Fibroblast of lung (primary cell): ENCODE results near the gene TSHZ2.

ENCODE experiments used
- CTCF ChIP-seq, 2 donors: IDR thresholded peaks in 1 of 2; conservative IDR thresholded peaks in 1 of 2; 1 replicate in 1 of 2; 2 replicates in 1 of 2; pipeline ENCODE4 v1.5.1; 2011 to 2012; ENCODE audit warnings: low read length in 2 of 2, control low read depth in 1 of 2, inconsistent platforms in 1 of 2, low read depth in 1 of 2, mild to moderate bottlenecking in 1 of 2
- EZH2 ChIP-seq: IDR thresholded peaks from 2 replicates; pipeline ENCODE4 v1.5.1; 2012; ENCODE audit warnings: low read length, control low read depth, mild to moderate bottlenecking; ENCODE audit errors: missing control alignments

DNA sequence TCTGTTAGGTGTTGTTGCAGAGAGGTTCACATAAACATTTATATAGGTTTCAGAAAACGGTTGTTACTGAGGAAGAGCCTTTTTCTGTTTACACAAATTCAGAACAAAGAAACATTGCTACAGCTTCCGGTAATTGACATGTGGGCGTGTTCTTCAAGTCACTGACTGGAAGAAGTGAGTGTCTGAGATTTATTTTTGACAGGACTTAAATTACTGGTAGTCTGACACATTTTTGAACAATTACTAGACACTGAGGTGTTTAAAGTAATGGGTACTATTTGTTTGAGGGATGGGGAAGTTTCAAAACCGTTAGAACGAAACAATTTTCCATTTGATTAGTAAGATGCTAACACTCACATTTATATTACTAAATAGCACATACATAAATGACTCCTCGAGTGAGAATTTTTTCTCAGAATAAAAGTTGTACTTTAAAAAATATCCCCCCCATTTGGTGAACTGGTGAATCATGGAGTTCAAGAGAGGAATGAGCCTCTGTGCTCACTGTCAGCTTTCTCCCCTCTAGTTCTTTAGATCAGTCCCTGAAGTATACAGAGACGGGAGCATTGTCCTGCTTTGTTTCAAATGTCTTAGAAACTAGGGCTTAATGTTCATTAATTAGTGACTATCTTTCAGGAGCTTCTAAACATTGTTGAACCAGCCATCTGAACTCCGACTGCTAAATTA lies 98.7 kb downstream of the TSHZ2 start:
- TF ChIP-seq CTCF (conservative IDR thresholded peaks at IDR 0.05 in 1 of 2, IDR thresholded peaks at IDR 0.05 in 1 of 2; ENCODE audit: low read depth in 1 of 2, low read length in 2 of 2) (no peak), EZH2 (no peak)
